Frontal cortex (tissue), 4 donors: ENCODE results near the gene ANTXR1. TPM values are rescaled to one million over a fixed set of nuclear protein-coding genes. Genes with fewer than 3 reads are reported as not detected.
"Not testable (repeated sequence)": the region's sequence is repeated elsewhere in the genome, so short reads cannot be mapped to it uniquely, and the experiment has no call there.

Source experiments
- DNase-seq, 2 donors: peaks; one replicate each; pipeline ENCODE4 v3.0.0; 2012; ENCODE audit warnings: low spot score in 2 of 2
- FAIRE-seq: peaks from 2 replicates; lab custom pipeline; 2012; peaks lifted over from hg19 to GRCh38; lab: Jason Lieb, UNC
- total RNA-seq: library from RNA; depleted of rRNA; stranded (reverse); fragments of >200 nt; gene quantifications from one replicate; pipeline ENCODE4 v1.2.3, GENCODE V29; 2014
- donor health status: control.
- donor health status: control.
- donor health status: control.

The ANTXR1 gene
- total RNA-seq, 1 donor from 2014 or later = 8.2 TPM

GRCh38 chr2:69241664-69242514, 228.9 kb downstream of the ANTXR1 start:
- no peak for FAIRE-seq
- no peak for DNase-seq

- FAIRE-seq = no peak
- no peak for DNase-seq
Measured at GRCh38 chr2:69242651-69243051, 229.7 kb downstream of the ANTXR1 start.

DNA sequence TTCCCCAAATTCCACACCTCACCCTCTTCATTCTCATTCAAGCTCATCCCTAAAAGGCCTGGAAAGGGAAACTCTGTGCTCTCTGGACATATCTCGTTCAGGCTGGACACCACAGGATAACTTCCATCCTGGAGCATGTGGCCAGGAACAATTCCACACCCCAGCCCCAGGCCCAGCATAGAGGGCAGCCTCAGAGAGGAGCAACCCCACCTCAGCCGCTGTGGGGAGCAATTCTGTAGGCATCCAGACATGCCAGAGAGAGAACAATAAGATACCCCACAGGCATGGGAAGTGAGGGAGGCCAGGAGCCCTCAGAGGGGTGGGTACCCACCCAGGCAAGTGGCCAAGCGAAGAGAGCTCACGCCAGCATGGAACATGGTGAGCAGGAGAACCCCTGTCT, 230.7 kb downstream of the ANTXR1 start:
- FAIRE-seq = no peak
- no peak for DNase-seq

DNA sequence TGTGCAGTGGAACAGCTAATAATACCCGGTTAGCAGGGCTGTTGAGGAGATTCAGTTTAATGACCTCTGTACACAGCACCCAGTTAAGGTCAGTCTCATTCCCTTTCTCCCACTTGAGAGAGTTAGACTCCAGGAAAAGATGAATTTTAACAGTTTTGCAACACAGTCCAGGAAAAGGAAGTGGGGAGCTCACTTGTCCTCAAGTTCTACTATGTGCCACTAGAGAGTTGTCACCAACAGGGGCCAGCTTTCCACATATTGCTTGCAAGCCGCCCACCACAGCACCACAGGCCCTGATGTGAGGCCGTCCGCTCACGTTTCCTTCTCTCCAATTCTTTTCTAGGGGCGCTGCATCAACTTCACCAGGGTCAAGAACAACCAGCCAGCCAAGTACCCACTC, 231.9 kb downstream of the ANTXR1 start:
- no peak for FAIRE-seq
- DNase-seq = no peak

DNA sequence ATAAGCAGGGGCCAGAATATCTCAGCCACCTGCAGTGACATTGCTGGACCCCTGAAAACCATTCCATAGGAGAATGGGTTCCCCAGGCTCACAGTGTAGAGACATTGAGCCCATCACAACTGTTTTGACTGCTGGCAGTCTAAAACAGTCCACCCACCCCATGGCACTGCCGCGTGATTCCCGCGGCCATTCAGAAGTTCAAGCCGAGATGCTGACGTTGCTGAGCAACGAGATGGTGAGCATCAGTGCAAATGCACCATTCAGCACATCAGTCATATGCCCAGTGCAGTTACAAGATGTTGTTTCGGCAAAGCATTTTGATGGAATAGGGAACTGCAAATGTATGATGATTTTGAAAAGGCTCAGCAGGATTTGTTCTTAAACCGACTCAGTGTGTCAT, 234.6 kb downstream of the ANTXR1 start:
- FAIRE-seq = no peak
- peak in 1 of 2 donors; percentile 27 for DNase-seq

- FAIRE-seq (no peak), DNase-seq (no peak)
Measured at GRCh38 chr2:69248232-69248631, 235.3 kb downstream of the ANTXR1 start.

DNA sequence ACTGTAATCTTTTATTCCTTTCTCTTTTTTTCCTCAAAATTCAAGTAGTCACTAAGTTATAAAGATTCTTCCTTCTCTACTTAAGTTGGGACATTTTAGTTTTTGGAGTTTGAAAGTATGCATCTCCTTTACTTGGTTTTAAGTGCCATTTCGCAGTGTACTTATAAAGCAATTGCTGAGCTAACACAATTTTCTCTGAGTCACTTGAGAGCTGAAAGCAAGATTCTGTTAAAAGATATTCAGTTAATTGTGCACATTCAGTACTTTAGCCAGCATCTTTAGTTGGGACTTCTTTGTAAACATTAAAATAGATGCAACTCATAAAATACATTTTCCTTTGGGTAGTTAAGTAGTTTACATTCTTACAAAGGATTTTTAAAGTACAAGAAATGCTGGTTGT, 238.0 kb downstream of the ANTXR1 start:
- no peak for DNase-seq
- no peak for FAIRE-seq

- DNase-seq (no peak), FAIRE-seq (no peak)
Measured at GRCh38 chr2:69251943-69252342, 239.0 kb downstream of the ANTXR1 start.

GRCh38 chr2:69253112-69253511, 240.1 kb downstream of the ANTXR1 start:
- FAIRE-seq = no peak
- no peak for DNase-seq

- FAIRE-seq (no peak), DNase-seq (no peak)
Measured at GRCh38 chr2:69253611-69254301, 240.8 kb downstream of the ANTXR1 start.

DNA sequence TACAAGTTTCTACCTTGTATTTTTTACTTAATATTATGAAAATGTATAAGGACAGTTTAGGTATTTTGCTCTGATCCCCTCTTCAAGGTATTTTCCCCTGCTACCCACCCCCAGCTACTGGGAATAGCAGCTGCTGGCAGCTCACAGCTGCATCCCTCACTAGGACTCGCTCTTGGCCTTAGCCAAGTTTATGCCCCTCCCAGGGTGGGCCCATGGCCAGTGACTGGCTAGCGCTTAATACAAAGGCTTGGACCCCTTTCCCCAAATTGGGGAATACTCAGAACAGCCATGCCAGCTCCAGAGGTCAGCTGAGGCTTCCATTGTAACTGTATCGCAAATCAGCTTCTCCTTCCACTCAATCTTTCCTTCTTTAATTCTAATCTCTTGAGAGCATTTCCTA, 242.8 kb downstream of the ANTXR1 start:
- FAIRE-seq (no peak), DNase-seq (no peak)

DNA sequence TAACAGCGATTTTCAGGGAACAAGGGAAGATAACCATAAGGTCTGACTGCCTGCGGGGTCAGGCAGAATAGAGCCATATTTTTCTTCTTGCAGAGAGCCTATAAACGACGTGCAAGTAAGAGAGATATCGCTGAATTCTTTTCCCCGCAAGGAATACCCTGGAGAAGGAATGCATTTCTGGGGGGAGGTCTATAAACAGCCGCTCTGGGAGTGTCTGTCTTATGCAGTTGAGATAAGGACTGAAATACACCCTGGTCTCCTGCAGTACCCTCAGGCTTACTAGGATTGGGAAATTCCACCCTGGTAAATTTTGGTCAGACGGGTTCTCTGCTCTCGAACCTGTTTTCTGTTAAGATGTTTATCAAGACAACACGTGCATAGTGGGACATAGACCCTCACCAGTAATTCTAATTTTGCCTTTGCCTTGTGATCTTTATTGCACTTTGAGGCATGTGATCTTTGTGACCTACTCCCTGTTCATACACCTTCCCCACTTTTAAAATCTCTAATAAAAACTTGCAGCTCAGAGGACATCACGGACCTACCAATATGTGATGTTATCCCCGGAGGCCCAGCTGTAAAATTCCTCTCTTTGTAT, 247.1 kb downstream of the ANTXR1 start:
- DNase-seq, FAIRE-seq: not testable (repeated sequence)

DNA sequence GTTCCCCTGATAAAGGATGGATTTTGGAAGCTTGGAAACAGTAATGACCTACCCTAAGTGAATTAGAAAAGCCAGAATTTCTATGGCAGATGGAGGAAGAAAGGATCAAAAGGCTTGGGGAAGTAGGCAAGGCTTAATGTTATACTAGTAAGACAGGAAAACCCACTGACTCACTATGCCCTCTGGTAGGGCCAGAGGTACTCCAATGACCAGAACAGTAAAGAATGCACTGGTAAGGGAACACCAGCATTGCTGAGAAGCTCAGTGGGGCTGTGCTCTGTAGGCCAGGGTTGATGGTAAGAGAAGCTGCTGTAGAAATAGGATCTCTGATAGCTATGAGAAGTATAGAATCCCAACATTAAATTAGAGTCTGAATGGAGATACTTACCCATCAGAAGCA, 247.7 kb downstream of the ANTXR1 start:
- FAIRE-seq (no peak), DNase-seq (no peak)

DNA sequence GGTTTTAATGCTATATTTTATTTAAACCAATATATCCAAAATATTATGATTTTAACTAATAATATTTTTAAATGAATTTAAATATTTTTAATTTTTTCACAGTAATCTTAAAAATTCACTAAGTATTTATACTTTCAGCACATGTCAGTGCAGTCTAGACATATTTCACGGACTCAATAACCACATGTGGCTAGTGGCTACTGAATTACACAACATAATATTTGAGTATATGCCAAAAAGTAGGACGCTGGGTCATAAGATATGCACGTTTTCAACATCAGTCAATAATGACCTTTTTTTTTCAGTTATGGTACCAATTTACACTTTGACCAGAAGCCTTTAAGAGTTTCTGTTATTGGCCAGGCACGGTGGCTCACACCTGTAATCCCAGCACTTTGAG, 256.4 kb downstream of the ANTXR1 start:
- FAIRE-seq (peak; percentile 67), DNase-seq (no peak)

DNA sequence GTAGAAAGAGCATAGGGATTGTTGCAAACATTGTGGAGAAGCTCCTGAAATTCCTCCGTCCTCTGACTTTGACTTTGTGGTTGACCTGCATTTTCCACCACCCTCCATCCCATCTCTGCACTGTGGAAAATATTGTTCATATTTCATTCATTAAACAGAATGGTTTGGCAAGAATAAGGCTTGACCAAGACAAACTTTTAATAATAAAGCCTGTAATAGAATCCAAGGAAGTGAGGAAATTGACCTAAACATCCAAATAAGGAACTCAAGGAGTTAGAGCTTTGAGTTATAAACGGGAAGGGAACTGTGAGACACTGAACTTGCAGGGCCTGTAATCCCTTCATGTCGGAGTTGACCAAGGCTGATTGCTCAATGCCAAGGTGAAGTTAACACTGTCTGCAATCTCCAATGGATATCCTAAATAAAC, 258.9 kb downstream of the ANTXR1 start:
- FAIRE-seq = no peak
- DNase-seq = no peak

DNA sequence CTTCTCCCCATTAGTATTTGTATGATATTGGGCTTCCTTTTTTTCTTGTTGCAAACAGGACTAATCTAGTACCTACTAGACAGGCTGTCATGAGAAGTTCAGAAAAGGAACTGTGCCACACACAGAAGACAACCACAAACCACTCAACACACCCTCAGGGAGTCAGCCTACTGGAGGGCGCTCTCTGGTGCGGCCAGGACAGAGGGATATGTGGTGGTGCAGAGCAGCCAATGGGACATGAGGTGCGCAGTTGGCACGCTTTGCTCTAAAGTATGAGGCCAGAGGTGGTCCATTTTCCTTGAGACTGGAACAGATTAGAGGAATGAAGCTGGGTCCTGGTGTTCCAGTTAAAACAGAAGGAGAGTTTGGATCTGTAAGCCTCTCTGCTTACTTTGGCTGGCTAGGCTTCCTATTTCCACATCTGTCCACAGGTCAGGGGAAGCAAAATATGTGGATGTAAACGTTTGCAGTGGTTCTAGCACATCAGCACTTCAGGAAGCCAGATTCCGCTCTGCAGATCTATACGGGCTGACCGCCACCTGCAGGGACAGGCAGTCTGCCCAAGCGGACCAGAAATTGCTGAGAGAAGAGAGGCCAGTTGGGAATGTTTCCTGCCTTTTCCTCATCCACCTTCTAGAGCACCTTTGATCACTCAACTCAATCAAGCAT, 260.0 kb downstream of the ANTXR1 start:
- FAIRE-seq (no peak), DNase-seq (no peak)

GRCh38 chr2:69275490-69275889, 262.5 kb downstream of the ANTXR1 start:
- DNase-seq = no peak
- FAIRE-seq = no peak

- FAIRE-seq = no peak
- DNase-seq = no peak
Measured at GRCh38 chr2:69278366-69278765, 265.4 kb downstream of the ANTXR1 start.

- DNase-seq = no peak
- FAIRE-seq = no peak
Measured at GRCh38 chr2:69279211-69279610, 266.2 kb downstream of the ANTXR1 start.

DNA sequence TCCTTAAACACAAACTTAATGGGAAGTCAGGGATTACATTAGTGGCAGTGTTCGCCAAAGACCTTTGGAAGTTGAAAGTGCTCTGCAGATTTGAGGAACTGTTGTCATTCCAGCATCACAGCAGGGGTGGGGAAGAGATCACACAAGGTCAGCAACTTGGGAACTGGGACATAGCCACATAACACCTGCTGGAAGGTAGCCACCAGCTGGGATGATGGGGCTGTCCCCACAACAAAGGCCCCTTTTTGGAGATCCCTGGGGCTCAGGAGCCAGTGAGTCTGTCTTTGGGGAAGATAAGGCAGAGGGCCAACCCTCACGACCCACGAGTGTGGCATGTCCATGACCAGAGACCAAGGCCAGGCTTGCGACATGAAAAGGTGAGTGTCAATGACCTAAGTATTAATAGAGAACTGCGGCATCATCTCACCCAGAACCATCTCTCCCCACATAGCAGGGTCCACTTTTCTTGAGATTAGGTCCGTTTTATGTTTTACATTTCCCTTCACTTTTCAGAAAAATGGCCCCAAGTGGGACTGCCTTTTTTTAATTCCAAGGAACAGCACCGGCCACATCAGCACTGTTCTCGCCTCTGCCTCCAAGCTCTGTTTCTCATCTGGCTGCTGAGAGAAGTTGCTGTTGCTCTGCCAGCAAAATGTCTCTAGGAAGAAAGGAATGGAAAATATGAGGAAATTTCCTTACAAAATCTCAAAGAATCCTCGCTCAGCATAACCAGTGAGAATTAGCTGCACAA, 267.1 kb downstream of the ANTXR1 start:
- FAIRE-seq = no peak
- DNase-seq = no peak
